Endothelial cell of umbilical vein (primary cell): ENCODE results near the gene POU6F1. TPM values are rescaled to one million over a fixed set of nuclear protein-coding genes. Genes with fewer than 3 reads are reported as not detected.

Experiments
- BruUV-seq: library from RNA; stranded (reverse); fragments of 400-500 nt; replicated peaks from 2 replicates; lab custom pipeline; 2021; lab: Mats Ljungman, UMichigan
- CTCF ChIA-PET: fragments of 300-600, 350-600 bp; sonication (Branson Sonifier 250); formaldehyde crosslinking; loops from one replicate; lab custom pipeline; 2021; ENCODE audit warnings: antibody characterized with exemption, inconsistent platforms; lab: Charles Lee
- POLR2A ChIA-PET: fragments of 300-600, 350-600 bp; sonication (Branson Sonifier 250); formaldehyde crosslinking; loops from one replicate; lab custom pipeline; 2021; ENCODE audit warnings: antibody characterized with exemption, inconsistent platforms; lab: Charles Lee
- DNase-seq: peaks from one replicate; pipeline ENCODE4 v3.0.0-alpha.2; 2011; ENCODE audit warnings: low read depth, low spot score
- FAIRE-seq: peaks from 2 replicates; lab custom pipeline; 2011; peaks lifted over from hg19 to GRCh38; lab: Jason Lieb, UNC
- H2AFZ ChIP-seq: 2 replicates; pipeline ENCODE4 v1.6.0; 2012; ENCODE audit warnings: low read depth, low read length, control low read depth, inconsistent platforms
- H3K27ac ChIP-seq: 2 replicates; pipeline ENCODE4 v1.5.1; 2011; ENCODE audit warnings: low read depth, mild to moderate bottlenecking, control low read depth, low read length, moderate library complexity; ENCODE audit not compliant: insufficient read depth
- H3K27me3 ChIP-seq, 2 experiments: 2 replicates each; pipeline versions ENCODE4 v1.6.0 to v1.6.1; 2011; ENCODE audit warnings: low read length in 2 of 2, mixed read lengths in 1 of 2; ENCODE audit not compliant: control insufficient read depth in 2 of 2, insufficient read depth in 2 of 2
- H3K36me3 ChIP-seq, 2 experiments: 2 replicates in 1 of 2; 3 replicates in 1 of 2; pipeline ENCODE4 v1.5.1; 2011; ENCODE audit warnings: low read length in 2 of 2, mild to moderate bottlenecking in 1 of 2, moderate library complexity in 1 of 2; ENCODE audit not compliant: control insufficient read depth in 2 of 2, insufficient read depth in 2 of 2; ENCODE audit errors: extremely low read depth in 1 of 2
- H3K4me1 ChIP-seq: 3 replicates; pipeline ENCODE4 v1.5.1; 2011; ENCODE audit warnings: mild to moderate bottlenecking, low read length; ENCODE audit not compliant: control insufficient read depth, insufficient read depth; ENCODE audit errors: extremely low read depth
- H3K4me2 ChIP-seq: 2 replicates; pipeline ENCODE4 v1.6.1; 2011; ENCODE audit warnings: low read length, control low read depth, mixed read lengths; ENCODE audit not compliant: insufficient read depth
- H3K4me3 ChIP-seq, 3 experiments: fragments of 200-600 bp in 1 of 3; sonication (generic), shearing (Covaris generic) in 1 of 3; replicated peaks in 1 of 3; 2 replicates each; pipeline ENCODE4 v1.5.1; 2011 to 2016; ENCODE audit warnings: control low read depth in 3 of 3, low read length in 3 of 3, mild to moderate bottlenecking in 2 of 3, inconsistent platforms in 1 of 3, low read depth in 1 of 3, moderate library complexity in 1 of 3; ENCODE audit not compliant: insufficient read depth in 1 of 3
- H3K79me2 ChIP-seq: 2 replicates; pipeline ENCODE4 v1.6.0; 2012; ENCODE audit warnings: low read length, inconsistent platforms; ENCODE audit not compliant: control insufficient read depth, insufficient read depth
- H3K9ac ChIP-seq: replicated peaks from 2 replicates; pipeline ENCODE3; 2011; ENCODE audit warnings: low read length, control low read depth; ENCODE audit not compliant: insufficient read depth; ENCODE audit errors: extremely low read depth
- H3K9me1 ChIP-seq: replicated peaks from 3 replicates; pipeline ENCODE4 v1.6.0; 2011; ENCODE audit warnings: mild to moderate bottlenecking, low read length; ENCODE audit not compliant: control insufficient read depth, insufficient read depth; ENCODE audit errors: extremely low read depth
- H3K9me3 ChIP-seq: replicated peaks from 2 replicates; pipeline ENCODE4 v1.5.1; 2012; ENCODE audit warnings: low read length, inconsistent platforms; ENCODE audit not compliant: control insufficient read depth, insufficient read depth
- H4K20me1 ChIP-seq: replicated peaks from 2 replicates; pipeline ENCODE3; 2011; ENCODE audit warnings: mild to moderate bottlenecking, low read length; ENCODE audit not compliant: control insufficient read depth, insufficient read depth; ENCODE audit errors: extremely low read depth
- EZH2 ChIP-seq: IDR thresholded peaks from 2 replicates; pipeline ENCODE4 v1.6.1; 2012; ENCODE audit warnings: borderline replicate concordance, low read depth, mild to moderate bottlenecking, moderate library complexity, low read length, inconsistent platforms; ENCODE audit not compliant: severe bottlenecking
- FOS ChIP-seq: IDR thresholded peaks from 2 replicates; pipeline ENCODE4 v1.6.1; 2011; ENCODE audit warnings: mild to moderate bottlenecking, low read length, moderate library complexity, borderline replicate concordance; ENCODE audit not compliant: insufficient read depth
- GATA2 ChIP-seq: IDR thresholded peaks from 2 replicates; pipeline ENCODE4 v1.7.0; 2011; ENCODE audit warnings: low read depth, mild to moderate bottlenecking, moderate library complexity, mixed read lengths, low read length; ENCODE audit not compliant: insufficient read length, insufficient read depth
- JUN ChIP-seq: IDR thresholded peaks from 2 replicates; pipeline ENCODE4 v1.6.1; 2011; ENCODE audit warnings: borderline replicate concordance, low read depth; ENCODE audit not compliant: insufficient read length, insufficient read depth
- MYC ChIP-seq: IDR thresholded peaks from one replicate; pipeline ENCODE4 v1.6.1; 2011; ENCODE audit warnings: mild to moderate bottlenecking, low read depth, low read length
- POLR2A ChIP-seq: IDR thresholded peaks from 2 replicates; pipeline ENCODE4 v1.6.1; 2012; ENCODE audit warnings: low read depth, mild to moderate bottlenecking, control low read depth, low read length
- POLR2AphosphoS5 ChIP-seq: IDR thresholded peaks from 2 replicates; pipeline ENCODE4 v1.6.1; 2012; ENCODE audit warnings: low read depth, mild to moderate bottlenecking, control low read depth, low read length, moderate library complexity; ENCODE audit not compliant: insufficient read depth
- dilution Hi-C: fragments of 300-500 bp; cut with MboI; formaldehyde crosslinking; loops from one replicate; pipeline ENCODE4 v1.15.0; 2019; ENCODE audit warnings: low sequenced_read_pairs; ENCODE audit not compliant: extremely low pct_ligation_motif_present
- intact Hi-C: fragments of 100-400 bp; cut with micrococcal nuclease; formaldehyde crosslinking; loops from one replicate; pipeline ENCODE4 v1.10.0; 2022
- polyA plus RNA-seq, 4 experiments: library from polyadenylated mRNA; depleted of rRNA in 3 of 4; stranded (reverse) in 3 of 4; unstranded in 1 of 4; fragments of >200 nt; gene quantifications; 2 replicates each; pipeline versions ENCODE4 v1.2.1 to v1.2.3, GENCODE V29; 2011 to 2012; ENCODE audit warnings: missing spikeins in 1 of 4
- total RNA-seq: library from RNA; stranded (reverse); gene quantifications from 2 replicates; pipeline ENCODE4 v1.2.3, GENCODE V29; 2021
- TF ChIP-seq, protein P1 (sequence below): IDR thresholded peaks from 2 replicates; pipeline ENCODE4 v1.6.1; 2011; ENCODE audit not compliant: insufficient read depth, insufficient read length
- TF ChIP-seq, protein P2 (sequence below), 2 donors: IDR thresholded peaks; 1 replicate in 1 of 2; 2 replicates in 1 of 2; pipeline ENCODE4 v1.5.1; 2011; ENCODE audit warnings: low read length in 2 of 2, mild to moderate bottlenecking in 2 of 2, moderate library complexity in 2 of 2, control low read depth in 1 of 2, inconsistent platforms in 1 of 2, low read depth in 1 of 2; ENCODE audit not compliant: insufficient read depth in 1 of 2; ENCODE audit errors: extremely low read depth in 1 of 2

Gene POU6F1
- total and polyA plus RNA-seq, 2 donors (not counting 3 experiments of a cell fraction or from before 2014, with no cell fraction given), result 5.4 to 14.4 TPM

DNA sequence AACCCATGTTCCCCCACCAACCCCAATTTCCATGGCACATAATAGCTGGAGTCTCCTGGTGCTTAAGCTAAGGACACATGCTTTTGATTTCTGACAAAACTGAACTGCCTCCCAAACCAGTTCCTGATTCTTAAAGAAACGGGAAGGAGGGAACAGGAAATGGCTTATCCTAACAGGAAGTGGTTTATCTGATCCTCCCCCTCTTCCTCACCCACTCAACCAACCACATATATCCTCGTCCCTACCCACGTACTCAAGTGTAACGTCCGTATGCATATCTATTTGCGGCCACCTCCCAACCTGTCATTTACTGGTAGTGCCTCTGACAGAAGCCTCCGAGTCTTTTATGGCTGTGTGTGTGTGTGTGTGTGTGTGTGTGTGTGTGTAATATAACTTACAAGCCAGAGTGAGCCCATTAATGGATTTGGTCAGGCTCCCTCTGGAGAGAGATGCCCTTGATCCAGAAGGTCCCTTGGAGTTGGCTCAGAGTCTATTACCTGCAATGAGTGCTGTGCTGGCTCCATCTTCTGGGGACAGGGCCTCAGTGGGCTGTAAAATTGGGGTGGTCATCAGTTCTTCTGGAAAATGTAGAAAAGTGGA lies 28.5 kb upstream of the POU6F1 start:
- intact Hi-C loops, result loop anchor here (2.0 kb wide), 1 partner anchor 16 kb away; no protein-coding TSS in a partner anchor

More for the DNA sequence above, 28.5 kb upstream of the POU6F1 start:
- CTCF ChIA-PET, result interaction anchor here (1.0 to 1.5 kb wide), 2 partner anchors 95 to 420 kb away, joined by 4 to 7 read pairs; no protein-coding TSS in a partner anchor
- Histone ChIP-seq H3K36me3 (peaks cover 11 to 20% of the 10 kb centered on the region in 2 experiments), H2AFZ (no peak overlapping the region), H3K9ac (peak overlapping the region; percentile 12), H3K4me2 (peak overlapping the region; percentile 47), H3K27me3 (no peaks in the 10 kb centered on the region), H3K79me2 (peaks cover 2% of the 10 kb centered on the region), H3K9me3 (no peaks in the 10 kb centered on the region), H4K20me1 (no peaks in the 10 kb centered on the region), H3K27ac (peak overlapping the region; percentile 10), H3K9me1 (no peaks in the 10 kb centered on the region), H3K4me3 (no peak overlapping the region), H3K4me1 (peaks cover 22% of the 10 kb centered on the region)
- DNase-seq (peak; percentile 49), FAIRE-seq (peak; percentile 72)
- TF ChIP-seq POLR2AphosphoS5 (peak; percentile 54), FOS (no peak), MYC (no peak), GATA2 (peak; percentile 86), POLR2A (no peak), EZH2 (no peak), JUN (no peak)
- TF ChIP-seq, protein P1, sequence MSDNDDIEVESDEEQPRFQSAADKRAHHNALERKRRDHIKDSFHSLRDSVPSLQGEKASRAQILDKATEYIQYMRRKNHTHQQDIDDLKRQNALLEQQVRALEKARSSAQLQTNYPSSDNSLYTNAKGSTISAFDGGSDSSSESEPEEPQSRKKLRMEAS, result no peak
- TF ChIP-seq, protein P2, sequence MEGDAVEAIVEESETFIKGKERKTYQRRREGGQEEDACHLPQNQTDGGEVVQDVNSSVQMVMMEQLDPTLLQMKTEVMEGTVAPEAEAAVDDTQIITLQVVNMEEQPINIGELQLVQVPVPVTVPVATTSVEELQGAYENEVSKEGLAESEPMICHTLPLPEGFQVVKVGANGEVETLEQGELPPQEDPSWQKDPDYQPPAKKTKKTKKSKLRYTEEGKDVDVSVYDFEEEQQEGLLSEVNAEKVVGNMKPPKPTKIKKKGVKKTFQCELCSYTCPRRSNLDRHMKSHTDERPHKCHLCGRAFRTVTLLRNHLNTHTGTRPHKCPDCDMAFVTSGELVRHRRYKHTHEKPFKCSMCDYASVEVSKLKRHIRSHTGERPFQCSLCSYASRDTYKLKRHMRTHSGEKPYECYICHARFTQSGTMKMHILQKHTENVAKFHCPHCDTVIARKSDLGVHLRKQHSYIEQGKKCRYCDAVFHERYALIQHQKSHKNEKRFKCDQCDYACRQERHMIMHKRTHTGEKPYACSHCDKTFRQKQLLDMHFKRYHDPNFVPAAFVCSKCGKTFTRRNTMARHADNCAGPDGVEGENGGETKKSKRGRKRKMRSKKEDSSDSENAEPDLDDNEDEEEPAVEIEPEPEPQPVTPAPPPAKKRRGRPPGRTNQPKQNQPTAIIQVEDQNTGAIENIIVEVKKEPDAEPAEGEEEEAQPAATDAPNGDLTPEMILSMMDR (IDR thresholded peaks at IDR 0.05; ENCODE audit: extremely low read depth in 1 of 2, insufficient read depth in 1 of 2, low read depth in 1 of 2, low read length in 2 of 2), result peak in 1 of 2 donors; percentile 4
- no TSS peak for BruUV-seq
- dilution Hi-C loops, result no loop called here
- POLR2A ChIA-PET, result interaction anchor here (0.9 kb wide), 1 partner anchor 28 kb away, joined by 4 read pairs; the partner anchor contains the start of gene POU6F1
